HepG2 (cell line): ENCODE measurements around the gene NHP2. TPM values are rescaled to one million over a fixed set of nuclear protein-coding genes. Genes with fewer than 3 reads are reported as not detected.

Source experiments
- ELK4 ChIP-seq: sonication (generic); formaldehyde crosslinking; IDR thresholded peaks from 2 replicates; pipeline ENCODE4 v1.9.0; 2021; ENCODE audit warnings: missing genetic modification reagents, borderline replicate concordance
- HMG20B ChIP-seq: conservative IDR thresholded peaks from 2 replicates; pipeline ENCODE4 v1.6.1; 2016; ENCODE audit warnings: missing genetic modification reagents, missing compliant biosample characterization
- HOMEZ ChIP-seq: IDR thresholded peaks from 2 replicates; pipeline ENCODE4 v1.6.1; 2016; ENCODE audit warnings: low read depth
- SATB2 ChIP-seq: sonication (generic); formaldehyde crosslinking; IDR thresholded peaks from 2 replicates; pipeline ENCODE4 v1.5.0; 2020; ENCODE audit warnings: missing genetic modification reagents
- SNRNP70 ChIP-seq: fragments of 200-400 bp; formaldehyde crosslinking; IDR thresholded peaks from 2 replicates; pipeline ENCODE4 v1.6.1; 2017; ENCODE audit warnings: mild to moderate bottlenecking, low read depth, low read length, moderate library complexity
- SRF ChIP-seq: IDR thresholded peaks from 2 replicates; pipeline ENCODE4 v1.6.1; 2011; ENCODE audit warnings: mild to moderate bottlenecking, low read depth, low read length, moderate library complexity
- SUZ12 ChIP-seq: fragments of 150-350 bp; IDR thresholded peaks from 2 replicates; pipeline ENCODE4 v1.6.1; 2014; ENCODE audit warnings: low read depth, low read length
- TARDBP ChIP-seq: sonication (generic); formaldehyde crosslinking; IDR thresholded peaks from 2 replicates; pipeline ENCODE4 v1.8.0; 2022; ENCODE audit warnings: mild to moderate bottlenecking, missing genetic modification reagents
- TCF7 ChIP-seq: sonication (generic); IDR thresholded peaks from 2 replicates; pipeline ENCODE4 v1.6.1; 2016; ENCODE audit warnings: antibody characterized with exemption, low read depth
- TFDP2 ChIP-seq: sonication (generic); formaldehyde crosslinking; IDR thresholded peaks from 2 replicates; pipeline ENCODE4 v1.4.0; 2020; ENCODE audit warnings: missing genetic modification reagents
- ZFP41 ChIP-seq: sonication (generic); formaldehyde crosslinking; IDR thresholded peaks from 2 replicates; pipeline ENCODE4 v1.4.0; 2020; ENCODE audit warnings: mild to moderate bottlenecking, missing genetic modification reagents, borderline replicate concordance
- ZFX ChIP-seq: sonication (generic); formaldehyde crosslinking; IDR thresholded peaks from 2 replicates; pipeline ENCODE4 v1.4.0; 2020; ENCODE audit warnings: mild to moderate bottlenecking, low read depth, missing genetic modification reagents, moderate library complexity
- ZNF225 ChIP-seq: sonication (generic); formaldehyde crosslinking; IDR thresholded peaks from 2 replicates; pipeline ENCODE4 v1.4.0; 2020; ENCODE audit warnings: mild to moderate bottlenecking, missing genetic modification reagents
- ZNF296 ChIP-seq: sonication (generic); formaldehyde crosslinking; conservative IDR thresholded peaks from 2 replicates; pipeline ENCODE4 v1.5.0; 2020; ENCODE audit warnings: mild to moderate bottlenecking, missing genetic modification reagents
- ZNF317 ChIP-seq: sonication (generic); formaldehyde crosslinking; IDR thresholded peaks from 2 replicates; pipeline ENCODE4 v1.5.0; 2020; ENCODE audit warnings: mild to moderate bottlenecking, missing genetic modification reagents
- ZNF33B ChIP-seq: sonication (generic); formaldehyde crosslinking; IDR thresholded peaks from 2 replicates; pipeline ENCODE4 v1.5.1; 2020; ENCODE audit warnings: mild to moderate bottlenecking, missing genetic modification reagents
- ZNF557 ChIP-seq: sonication (generic); formaldehyde crosslinking; IDR thresholded peaks from 2 replicates; pipeline ENCODE4 v1.4.0; 2020; ENCODE audit warnings: missing genetic modification reagents
- ZNF562 ChIP-seq: sonication (generic); formaldehyde crosslinking; IDR thresholded peaks from 2 replicates; pipeline ENCODE4 v1.8.0; 2022; ENCODE audit warnings: missing genetic modification reagents, borderline replicate concordance
- ZNF703 ChIP-seq: sonication (generic); formaldehyde crosslinking; IDR thresholded peaks from 2 replicates; pipeline ENCODE4 v1.5.1; 2020; ENCODE audit warnings: missing genetic modification reagents, mild to moderate bottlenecking, moderate library complexity, borderline replicate concordance
- ZNF770 ChIP-seq: sonication (generic); formaldehyde crosslinking; IDR thresholded peaks from 2 replicates; pipeline ENCODE4 v1.5.0; 2020; ENCODE audit warnings: mild to moderate bottlenecking, missing genetic modification reagents
- ZUFSP ChIP-seq: sonication (generic); formaldehyde crosslinking; IDR thresholded peaks from 2 replicates; pipeline ENCODE4 v1.9.0; 2021; ENCODE audit warnings: missing genetic modification reagents, mild to moderate bottlenecking, borderline replicate concordance
- polyA plus RNA-seq, 8 experiments: library from polyadenylated mRNA; depleted of rRNA in 3 of 8; stranded (reverse) in 7 of 8; unstranded in 1 of 8; fragments of >200 nt; fragmentation: Illumina TruSeq in 4 of 8; extraction: Trizol in 4 of 8; gene quantifications; 2 replicates each; pipeline versions ENCODE4 v1.2.1 to v1.2.3, GENCODE V29; 2011 to 2016; ENCODE audit warnings: low read depth in 4 of 8, missing spikeins in 1 of 8, mixed read lengths in 1 of 8; ENCODE audit not compliant: insufficient read depth in 1 of 8
- total RNA-seq, 5 experiments: library from RNA; depleted of rRNA; stranded (reverse); fragments of >200 nt; fragmentation: Illumina TruSeq; extraction: Trizol; gene quantifications; 2 replicates each; pipeline ENCODE4 v1.2.3, GENCODE V29; 2016; ENCODE audit warnings: low read depth in 1 of 5
- TF ChIP-seq, protein P1 (sequence below): IDR thresholded peaks from 2 replicates; pipeline ENCODE4 v1.6.1; 2016; ENCODE audit warnings: mild to moderate bottlenecking, missing biosample characterization, missing genetic modification reagents

Gene NHP2
- total and polyA plus RNA-seq, 2 of the 13 experiments (the other 11 are each of a cell fraction or from before 2014, with no cell fraction given): 56.2 to 96.1 TPM

DNA sequence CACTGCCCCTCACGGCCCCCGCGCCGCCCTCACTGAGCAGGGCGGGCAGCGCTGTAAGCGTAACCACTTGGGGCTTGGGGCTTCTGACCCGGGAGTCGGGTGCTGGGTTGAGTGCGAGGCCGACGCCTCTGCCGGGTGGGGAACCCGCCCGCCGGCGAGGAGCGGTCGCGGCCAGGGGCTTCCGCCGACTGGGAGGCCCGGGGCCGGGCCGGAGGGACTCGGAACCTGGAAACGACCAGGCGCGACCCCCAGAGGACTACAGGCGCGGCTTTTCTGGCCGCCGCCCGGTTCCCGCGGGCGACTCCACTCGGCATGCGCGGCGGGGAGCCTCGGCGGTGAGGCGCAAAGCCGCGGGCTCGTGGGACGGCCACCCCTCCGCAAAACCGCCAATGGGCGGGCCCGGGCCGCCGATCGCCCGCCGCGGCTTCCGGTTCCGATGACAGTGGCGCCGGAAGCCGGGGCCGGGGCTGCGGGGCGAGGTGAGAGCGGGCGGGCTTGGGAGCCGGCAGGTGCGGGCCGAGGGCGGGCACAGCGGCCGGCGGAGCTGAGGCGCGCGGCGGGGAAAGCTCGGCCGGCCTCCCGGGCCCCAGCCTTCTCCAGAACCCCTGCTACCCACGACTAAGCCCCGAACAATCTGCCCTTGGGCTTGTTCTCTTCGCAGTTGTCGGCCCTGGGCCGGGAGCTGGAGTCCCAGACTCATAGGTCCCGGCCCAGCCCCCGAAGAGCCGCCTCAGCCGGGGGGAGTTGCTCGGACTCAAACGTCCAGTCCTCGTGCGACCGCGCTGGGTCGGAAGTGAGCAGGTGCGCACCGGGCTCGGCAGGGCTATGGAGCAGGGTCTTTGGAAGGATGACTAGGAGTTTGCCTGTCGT, 22.9 kb downstream of the NHP2 start, which contains the start of gene RMND5B (continued):
- peak; percentile 65; the same call in 1 of the 2 replicates for TF ChIP-seq ZNF770 (CRISPR knock-in tag)
- TF ChIP-seq SRF: no peak
- no peak for TF ChIP-seq SNRNP70
- no peak for TF ChIP-seq ZUFSP
- TF ChIP-seq ZNF317 (CRISPR knock-in tag): no peak
- TF ChIP-seq ZNF557 (CRISPR knock-in tag): no peak
- TF ChIP-seq HMG20B: no peak
- no peak for TF ChIP-seq SATB2 (CRISPR knock-in tag)
- TF ChIP-seq ZNF33B (CRISPR knock-in tag): peak; percentile 71; the same call in 1 of the 2 replicates
- no peak for TF ChIP-seq ELK4
- TF ChIP-seq SUZ12: no peak
- peak; percentile 71 for TF ChIP-seq ZFX
- TF ChIP-seq ZNF562 (CRISPR knock-in tag): no peak
- TF ChIP-seq TARDBP (CRISPR knock-in tag): peak; percentile 42; the same call in 1 of the 2 replicates
- no peak for TF ChIP-seq HOMEZ (CRISPR knock-in tag)
- TF ChIP-seq TFDP2 (CRISPR knock-in tag): peak; percentile 88
- TF ChIP-seq ZNF703 (CRISPR knock-in tag): no peak
- TF ChIP-seq, protein P1, sequence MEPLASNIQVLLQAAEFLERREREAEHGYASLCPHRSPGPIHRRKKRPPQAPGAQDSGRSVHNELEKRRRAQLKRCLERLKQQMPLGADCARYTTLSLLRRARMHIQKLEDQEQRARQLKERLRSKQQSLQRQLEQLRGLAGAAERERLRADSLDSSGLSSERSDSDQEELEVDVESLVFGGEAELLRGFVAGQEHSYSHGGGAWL (CRISPR knock-in tag): peak; percentile 87
- no peak for TF ChIP-seq ZFP41 (CRISPR knock-in tag)
- no peak for TF ChIP-seq TCF7
- TF ChIP-seq ZNF296 (CRISPR knock-in tag): no peak
- TF ChIP-seq ZNF225 (CRISPR knock-in tag): no peak
